Esophagus (tissue), 2 donors: Measurements from ENCODE around the gene FRMD4A. TPM values are rescaled to one million over a fixed set of nuclear protein-coding genes. Genes with fewer than 3 reads are reported as not detected.

ENCODE experiments used
- H3K27ac ChIP-seq, 2 donors: one replicate each; pipeline ENCODE4 v1.5.1; 2013; ENCODE audit warnings: low read depth in 2 of 2, mild to moderate bottlenecking in 2 of 2, inconsistent platforms in 1 of 2, low read length in 1 of 2, moderate library complexity in 1 of 2
- H3K27me3 ChIP-seq, 2 donors: one replicate each; pipeline ENCODE4 v1.6.1; 2013; ENCODE audit warnings: low read length in 2 of 2, control low read depth in 1 of 2, mild to moderate bottlenecking in 1 of 2; ENCODE audit not compliant: insufficient read depth in 2 of 2, control insufficient read depth in 1 of 2
- H3K36me3 ChIP-seq, 2 donors: one replicate each; pipeline ENCODE4 v1.6.1; 2013; ENCODE audit warnings: low read length in 1 of 2; ENCODE audit not compliant: control insufficient read depth in 2 of 2, insufficient read depth in 2 of 2
- H3K4me1 ChIP-seq, 2 donors: one replicate each; pipeline ENCODE4 v1.6.1; 2013; ENCODE audit warnings: low read length in 1 of 2; ENCODE audit not compliant: control insufficient read depth in 2 of 2, insufficient read depth in 2 of 2
- H3K4me3 ChIP-seq, 2 donors: one replicate each; pipeline ENCODE4 v1.5.1; 2013; ENCODE audit warnings: low read length in 2 of 2, mild to moderate bottlenecking in 2 of 2, low read depth in 1 of 2, moderate library complexity in 1 of 2
- H3K9me3 ChIP-seq, 2 donors: one replicate each; pipeline ENCODE4 v1.6.1; 2013; ENCODE audit warnings: mild to moderate bottlenecking in 2 of 2, low read depth in 1 of 2, low read length in 1 of 2, moderate library complexity in 1 of 2; ENCODE audit not compliant: control insufficient read depth in 2 of 2, insufficient read depth in 1 of 2
- WGBS, 2 donors: extraction: QIAGEN DNeasy Blood & Tissue Kit; methylation state at CpG; one replicate each; pipeline ENCODE4 v1.1.7; 2013; 5-methylcytosine and 5-hydroxymethylcytosine counted together
- polyA plus RNA-seq, 2 donors: library from polyadenylated mRNA; stranded (reverse); fragments of 200-250 nt; gene quantifications; one replicate each; pipeline ENCODE4 v1.2.3, GENCODE V29; 2013
- donor health status: healthy with polysubstance abuse.
- donor health status: Bipolar disorder and iron deficiency.

Gene FRMD4A
- polyA plus RNA-seq, 2 donors = 9.3 to 12.6 TPM

DNA sequence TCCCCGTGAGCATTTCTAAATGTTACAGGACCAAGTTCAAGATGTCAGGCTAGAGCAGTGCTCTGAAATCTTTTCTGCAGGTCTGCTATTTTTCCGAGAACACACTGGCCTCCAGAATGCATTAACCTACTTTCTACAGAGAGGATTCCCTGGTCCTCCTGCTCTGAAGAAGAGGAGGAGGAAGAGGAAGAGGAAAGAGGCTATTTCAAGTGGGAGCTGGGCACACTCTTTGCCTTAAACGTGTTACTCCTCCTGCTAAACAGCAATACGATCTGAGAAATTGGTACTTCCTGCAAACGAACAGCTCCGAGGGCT is 157.4 kb downstream of the FRMD4A start:
- peaks cover 0 to 2% of the 10 kb centered on the region in 2 donors for H3K4me1 ChIP-seq
- H3K4me3 ChIP-seq = peak overlapping the region; percentile 50 to 51
- peak overlapping the region in 1 of 2 donors; percentile 44 for H3K27ac ChIP-seq
- no peaks in the 10 kb centered on the region for H3K9me3 ChIP-seq
- no peaks in the 10 kb centered on the region for H3K36me3 ChIP-seq
- 3 to 5% methylated on average over 6 of the region's 6 CpGs for WGBS, 2 donors
- no peaks in the 10 kb centered on the region for H3K27me3 ChIP-seq

DNA sequence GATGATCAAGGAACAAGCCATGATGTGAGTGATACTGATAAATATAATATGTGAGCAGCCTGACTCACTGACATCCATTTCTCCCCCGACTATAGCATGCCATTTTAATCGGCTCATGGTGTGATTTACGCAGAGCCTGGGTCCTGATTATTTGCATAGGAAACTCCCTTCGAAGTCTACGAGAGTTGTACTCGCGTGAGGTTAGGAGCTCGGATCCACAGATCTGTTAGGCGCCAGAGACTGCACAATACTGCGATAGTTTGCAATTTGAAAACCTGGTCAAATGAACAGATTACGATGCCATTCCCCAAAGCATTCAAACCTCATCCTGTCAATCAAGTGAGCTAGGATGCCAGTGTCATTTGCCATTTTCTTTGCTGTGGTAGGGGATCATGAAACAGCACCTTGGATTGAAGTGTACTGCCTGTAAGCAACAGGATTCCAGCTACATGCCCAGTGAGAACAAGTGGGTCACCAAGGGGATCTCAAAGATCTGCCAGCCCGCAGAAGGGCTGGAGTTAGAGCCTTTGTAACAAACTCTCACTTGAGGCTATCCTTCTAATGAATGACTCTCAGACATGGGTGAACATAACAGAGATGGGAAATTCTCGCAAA is 158.3 kb downstream of the FRMD4A start:
- no peak overlapping the region for H3K4me3 ChIP-seq
- no peaks in the 10 kb centered on the region for H3K27me3 ChIP-seq
- H3K36me3 ChIP-seq = no peaks in the 10 kb centered on the region
- peaks cover 0 to 2% of the 10 kb centered on the region in 2 donors for H3K4me1 ChIP-seq
- 91 to 92% methylated on average over 13 of the region's 13 CpGs for WGBS, 2 donors
- H3K27ac ChIP-seq = no peak overlapping the region
- H3K9me3 ChIP-seq = no peaks in the 10 kb centered on the region

DNA sequence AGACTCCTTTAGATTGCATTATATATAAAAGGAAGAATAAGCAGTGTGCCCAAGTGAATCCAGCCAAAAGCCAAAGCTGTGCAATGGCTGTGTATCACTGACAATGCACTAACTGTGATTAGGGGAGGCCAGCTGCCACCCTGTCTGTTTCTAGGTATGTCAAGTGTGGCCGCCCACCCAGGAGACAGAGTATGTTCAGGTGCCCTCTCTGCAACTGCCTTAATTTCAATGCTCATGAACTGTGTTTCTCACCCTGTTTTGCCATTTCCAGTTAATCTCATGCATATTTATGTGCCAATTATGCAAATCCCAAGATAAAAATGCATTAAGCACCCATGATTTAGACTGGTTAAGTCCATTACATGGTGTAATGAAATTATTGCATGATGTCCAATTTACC is 159.4 kb downstream of the FRMD4A start:
- H3K36me3 ChIP-seq = no peaks in the 10 kb centered on the region
- H3K9me3 ChIP-seq = no peaks in the 10 kb centered on the region
- peaks cover 0 to 2% of the 10 kb centered on the region in 2 donors for H3K4me1 ChIP-seq
- no peaks in the 10 kb centered on the region for H3K27me3 ChIP-seq
- WGBS, 2 donors = 100% methylated on average over 1 of the region's 1 CpG
- no peak overlapping the region for H3K27ac ChIP-seq
- H3K4me3 ChIP-seq = no peak overlapping the region

DNA sequence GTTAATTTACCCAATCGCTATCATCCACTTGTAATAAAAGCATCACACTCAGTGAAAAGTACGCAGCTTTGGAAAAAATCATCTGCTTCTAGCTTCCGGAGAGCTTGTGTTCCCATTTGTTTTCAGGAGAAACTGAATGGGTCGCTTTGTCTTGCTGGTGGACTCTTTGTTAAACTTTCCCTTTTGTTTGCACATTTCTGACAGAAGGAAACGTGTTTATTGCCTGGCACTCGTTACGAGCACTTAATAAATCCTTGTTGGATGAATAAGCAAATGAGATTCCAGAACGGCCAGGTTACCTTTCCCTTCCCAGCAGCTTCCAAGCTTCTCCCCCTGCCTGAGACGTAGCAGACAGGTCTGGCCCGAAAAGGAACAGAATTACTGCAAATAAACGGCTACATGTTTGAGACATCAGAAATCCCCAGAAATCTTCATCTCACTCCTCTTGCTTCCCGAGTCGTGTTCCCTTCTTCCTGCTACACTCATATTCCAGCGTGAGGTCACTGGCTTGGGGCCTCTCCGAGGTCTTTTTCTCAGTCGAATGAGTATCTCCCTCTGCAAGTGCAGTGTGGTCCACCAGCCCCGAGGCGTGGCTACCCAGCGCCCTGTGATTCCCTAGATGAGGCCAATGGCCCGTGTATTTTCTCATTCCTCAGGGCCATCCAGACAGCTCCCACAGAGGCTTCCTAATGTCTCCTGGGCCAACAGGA is 167.2 kb downstream of the FRMD4A start:
- WGBS, 2 donors = 42 to 53% methylated on average over 20 of the region's 20 CpGs
- Histone ChIP-seq H3K36me3 (no peaks in the 10 kb centered on the region), H3K4me3 (peak overlapping the region in 1 of 2 donors; percentile 15), H3K9me3 (no peaks in the 10 kb centered on the region), H3K27ac (no peak overlapping the region), H3K4me1 (no peaks in the 10 kb centered on the region), H3K27me3 (no peaks in the 10 kb centered on the region)

DNA sequence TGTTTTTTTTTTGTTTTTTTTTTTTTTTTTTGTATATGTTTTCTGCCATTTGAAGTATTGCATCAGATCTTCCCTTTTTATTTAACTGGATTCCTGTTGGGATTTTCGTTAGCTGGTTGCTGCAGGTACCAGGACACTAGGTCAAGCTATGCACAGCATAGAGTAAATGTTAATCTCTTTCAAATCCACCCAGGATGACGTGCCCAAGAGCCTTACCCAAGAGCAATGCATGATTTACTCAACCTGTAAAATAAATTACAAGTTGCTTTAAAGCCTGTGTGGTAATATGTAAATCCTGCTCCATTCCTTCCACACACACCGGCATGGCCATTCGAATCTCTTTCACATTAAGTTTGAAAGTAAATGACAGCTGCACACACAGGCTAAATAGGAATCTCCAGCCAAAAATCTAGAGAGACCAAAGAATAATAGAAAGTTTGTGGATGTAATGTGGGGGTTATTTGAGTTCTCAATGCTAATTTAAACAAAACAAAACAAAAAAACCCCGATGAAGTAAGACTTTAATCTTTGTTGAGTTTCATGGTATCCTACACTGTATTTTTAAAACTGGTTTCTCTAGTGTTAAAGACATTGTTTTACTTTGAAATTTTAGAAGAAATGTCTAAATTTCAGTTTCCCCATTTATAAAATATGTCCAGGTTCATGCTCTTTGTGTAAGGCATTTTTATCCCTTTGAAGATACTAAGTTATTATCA is 167.9 kb downstream of the FRMD4A start:
- peak overlapping the region in 1 of 2 donors; percentile 15 for H3K4me3 ChIP-seq
- no peaks in the 10 kb centered on the region for H3K36me3 ChIP-seq
- H3K4me1 ChIP-seq = no peaks in the 10 kb centered on the region
- 37 to 42% methylated on average over 5 of the region's 5 CpGs for WGBS, 2 donors
- no peaks in the 10 kb centered on the region for H3K27me3 ChIP-seq
- H3K27ac ChIP-seq = no peak overlapping the region
- H3K9me3 ChIP-seq = no peaks in the 10 kb centered on the region

DNA sequence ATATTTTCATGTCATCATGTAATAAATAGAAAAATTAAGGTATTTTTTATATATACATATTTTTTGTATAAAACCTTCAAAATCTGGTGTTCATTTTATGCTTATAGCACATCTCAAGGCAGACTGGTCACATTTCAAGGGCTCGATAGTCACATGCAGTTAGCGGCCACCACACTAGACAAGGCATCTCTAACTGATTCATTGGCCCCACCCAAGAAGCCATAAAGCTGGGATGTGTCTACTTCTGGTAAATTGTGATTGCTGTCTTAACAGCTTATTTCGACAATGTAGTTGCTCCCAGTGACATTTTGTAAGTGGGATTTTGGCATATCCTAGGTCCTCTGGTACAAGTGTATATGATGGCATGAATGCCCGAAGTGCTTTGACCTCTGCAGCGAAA is 168.7 kb downstream of the FRMD4A start:
- no peaks in the 10 kb centered on the region for H3K4me1 ChIP-seq
- WGBS, 2 donors = 93 to 94% methylated on average over 5 of the region's 5 CpGs
- H3K4me3 ChIP-seq = no peak overlapping the region
- H3K27me3 ChIP-seq = no peaks in the 10 kb centered on the region
- H3K27ac ChIP-seq = peak overlapping the region in 1 of 2 donors; percentile 4
- H3K9me3 ChIP-seq = no peaks in the 10 kb centered on the region
- H3K36me3 ChIP-seq = peaks cover 0 to 2% of the 10 kb centered on the region in 2 donors

DNA sequence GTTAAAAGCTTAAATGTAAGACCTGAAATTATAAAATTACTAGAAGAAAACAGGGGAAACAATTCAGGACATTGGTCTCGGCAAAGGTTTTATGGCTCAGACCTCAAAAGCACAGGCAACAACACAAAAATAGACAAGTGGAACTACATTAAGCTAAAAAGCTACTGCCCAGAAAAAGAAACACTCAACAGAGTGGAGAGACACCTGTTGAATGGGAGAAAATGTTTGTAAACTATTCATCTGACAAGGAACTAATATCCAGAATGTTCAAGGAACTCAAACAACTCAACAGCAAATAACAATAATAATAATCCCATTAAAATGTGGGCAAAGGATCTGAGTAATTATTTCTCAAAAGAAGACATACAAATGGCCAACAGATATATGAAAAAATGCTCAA is 170.4 kb downstream of the FRMD4A start:
- WGBS, 2 donors = 98 to 99% methylated on average over 1 of the region's 1 CpG

DNA sequence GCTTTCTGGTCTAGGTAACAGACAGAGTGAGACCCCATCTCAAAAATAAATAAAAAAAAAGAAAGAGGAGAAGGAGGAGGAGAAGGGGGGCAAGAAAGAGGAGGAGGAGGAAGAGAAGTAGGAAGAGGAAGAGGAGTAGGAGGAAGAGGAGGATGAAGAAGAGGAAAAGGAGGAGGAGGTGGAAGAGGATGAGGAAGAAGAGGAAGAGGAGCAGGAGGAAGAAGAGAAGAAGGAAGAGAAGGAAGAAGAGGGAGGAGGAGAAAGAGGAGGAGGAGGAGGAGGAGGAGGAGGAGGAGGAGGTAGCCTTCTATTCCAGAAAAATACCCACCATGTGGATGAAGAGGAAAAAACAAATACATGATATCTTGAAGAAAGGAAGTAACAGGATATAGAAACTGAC is 172.1 kb downstream of the FRMD4A start:
- H3K9me3 ChIP-seq = no peaks in the 10 kb centered on the region
- no peaks in the 10 kb centered on the region for H3K4me1 ChIP-seq
- no peaks in the 10 kb centered on the region for H3K27me3 ChIP-seq
- H3K27ac ChIP-seq = no peak overlapping the region
- H3K4me3 ChIP-seq = no peak overlapping the region
- peaks cover 0 to 2% of the 10 kb centered on the region in 2 donors for H3K36me3 ChIP-seq

More for the DNA sequence above, 170.4 kb downstream of the FRMD4A start:
- H3K4me3 ChIP-seq = no peak overlapping the region
- H3K9me3 ChIP-seq = no peaks in the 10 kb centered on the region
- H3K4me1 ChIP-seq = no peaks in the 10 kb centered on the region
- H3K27ac ChIP-seq = no peak overlapping the region
- H3K36me3 ChIP-seq = peaks cover 0 to 2% of the 10 kb centered on the region in 2 donors
- H3K27me3 ChIP-seq = no peaks in the 10 kb centered on the region

DNA sequence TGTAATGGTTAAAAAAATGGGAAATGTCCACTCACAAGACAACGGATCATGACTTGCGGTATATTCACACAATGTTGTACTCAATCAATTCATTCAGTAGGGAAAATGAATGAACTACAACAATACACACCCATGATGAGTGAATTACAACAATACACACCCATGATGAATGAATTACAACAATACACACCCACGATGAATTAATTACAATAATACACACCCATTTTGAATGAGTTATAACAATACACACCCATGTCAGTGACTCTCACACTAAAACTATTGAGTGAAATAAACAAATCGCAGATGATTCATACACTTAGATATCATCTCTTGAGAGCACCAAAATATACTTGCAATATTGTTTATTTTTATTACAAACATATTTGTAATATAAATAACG is 174.6 kb downstream of the FRMD4A start:
- 72 to 78% methylated on average over 5 of the region's 5 CpGs for WGBS, 2 donors
- no peaks in the 10 kb centered on the region for H3K9me3 ChIP-seq

More for the DNA sequence above, 174.6 kb downstream of the FRMD4A start:
- H3K27me3 ChIP-seq = no peaks in the 10 kb centered on the region
- no peaks in the 10 kb centered on the region for H3K4me1 ChIP-seq
- H3K4me3 ChIP-seq = no peak overlapping the region
- H3K27ac ChIP-seq = no peak overlapping the region
- H3K36me3 ChIP-seq = peaks cover 0 to 2% of the 10 kb centered on the region in 2 donors
